Measurements from ENCODE around the gene CLEC9A.

DNA sequence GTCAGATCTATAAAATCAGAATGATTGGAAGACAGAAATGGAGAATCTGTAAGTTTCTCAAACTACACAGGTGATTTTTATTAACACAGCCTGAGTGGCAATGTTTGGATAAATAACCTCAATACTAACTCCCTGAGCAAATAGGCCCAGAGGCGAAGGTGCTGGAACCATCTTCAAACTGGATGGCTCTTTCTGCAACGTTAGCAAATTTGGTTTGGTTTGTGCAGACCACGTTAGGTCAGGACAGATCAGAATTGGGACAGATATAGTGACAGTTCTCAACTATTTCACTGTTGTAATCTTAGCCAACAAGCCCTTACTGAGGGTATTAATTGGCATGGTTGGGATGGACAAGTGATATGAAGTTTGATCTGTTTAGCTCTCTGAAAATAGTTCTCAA lies 9.1 kb upstream of the CLEC9A start:
- TF ChIP-seq, protein P1, sequence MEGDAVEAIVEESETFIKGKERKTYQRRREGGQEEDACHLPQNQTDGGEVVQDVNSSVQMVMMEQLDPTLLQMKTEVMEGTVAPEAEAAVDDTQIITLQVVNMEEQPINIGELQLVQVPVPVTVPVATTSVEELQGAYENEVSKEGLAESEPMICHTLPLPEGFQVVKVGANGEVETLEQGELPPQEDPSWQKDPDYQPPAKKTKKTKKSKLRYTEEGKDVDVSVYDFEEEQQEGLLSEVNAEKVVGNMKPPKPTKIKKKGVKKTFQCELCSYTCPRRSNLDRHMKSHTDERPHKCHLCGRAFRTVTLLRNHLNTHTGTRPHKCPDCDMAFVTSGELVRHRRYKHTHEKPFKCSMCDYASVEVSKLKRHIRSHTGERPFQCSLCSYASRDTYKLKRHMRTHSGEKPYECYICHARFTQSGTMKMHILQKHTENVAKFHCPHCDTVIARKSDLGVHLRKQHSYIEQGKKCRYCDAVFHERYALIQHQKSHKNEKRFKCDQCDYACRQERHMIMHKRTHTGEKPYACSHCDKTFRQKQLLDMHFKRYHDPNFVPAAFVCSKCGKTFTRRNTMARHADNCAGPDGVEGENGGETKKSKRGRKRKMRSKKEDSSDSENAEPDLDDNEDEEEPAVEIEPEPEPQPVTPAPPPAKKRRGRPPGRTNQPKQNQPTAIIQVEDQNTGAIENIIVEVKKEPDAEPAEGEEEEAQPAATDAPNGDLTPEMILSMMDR (IDR thresholded peaks at IDR 0.05 in 8 of 11, conservative IDR thresholded peaks at IDR 0.05 in 3 of 11), result no peak
- no peak for TF ChIP-seq POLR2A (IDR thresholded peaks at IDR 0.05)
